HG03135 (cell line): ENCODE data around the gene ZMYND8.
A peak's percentile ranks its signal among the peaks of the same experiment; 100 is the strongest.
"Not testable (repeated sequence)": the region's sequence is repeated elsewhere in the genome, so short reads cannot be mapped to it uniquely, and the experiment has no call there.

Experiments used
- ATAC-seq: cut with Tn5 transposase; IDR thresholded peaks from one replicate; pipeline ENCODE4 v1.9.1; 2021; ENCODE audit warnings: mild to moderate bottlenecking, moderate library complexity; ENCODE audit not compliant: unreplicated experiment

Gene ZMYND8

GRCh38 chr20:47356526-47357295 lies at the start of gene ZMYND8:
TSS of gene ZMYND8 (minus strand) at chr20:47356699. CDS start at chr20:47356670, 29 bp downstream.
- ATAC-seq, result peak; percentile 43

GRCh38 chr20:47405775-47406325 lies 49.4 kb upstream of the ZMYND8 start:
- ATAC-seq, result no peak

- ATAC-seq, result no peak
These were observed 44.2 kb upstream of the ZMYND8 start for GRCh38 chr20:47400685-47401084.

GRCh38 chr20:47397652-47398301 lies 41.3 kb upstream of the ZMYND8 start:
- ATAC-seq, result no peak

GRCh38 chr20:47396762-47397476 lies 40.4 kb upstream of the ZMYND8 start:
- no peak for ATAC-seq

GRCh38 chr20:47393796-47394514 lies 37.5 kb upstream of the ZMYND8 start:
- ATAC-seq, result not testable (repeated sequence)

GRCh38 chr20:47392721-47393073 lies 36.2 kb upstream of the ZMYND8 start:
- no peak for ATAC-seq

GRCh38 chr20:47392015-47392720 lies 35.7 kb upstream of the ZMYND8 start:
- ATAC-seq, result no peak

GRCh38 chr20:47391276-47392010 lies 34.9 kb upstream of the ZMYND8 start:
- no peak for ATAC-seq

- no peak for ATAC-seq
These were observed 33.4 kb upstream of the ZMYND8 start for GRCh38 chr20:47389867-47390347.

- not testable (repeated sequence) for ATAC-seq
These were observed 29.5 kb upstream of the ZMYND8 start for GRCh38 chr20:47385968-47386367.

- ATAC-seq, result no peak
These were observed 26.4 kb upstream of the ZMYND8 start for GRCh38 chr20:47382746-47383415.

GRCh38 chr20:47380481-47380880 lies 24.0 kb upstream of the ZMYND8 start:
- ATAC-seq, result no peak

GRCh38 chr20:47379433-47380150 lies 23.1 kb upstream of the ZMYND8 start:
- ATAC-seq, result no peak

GRCh38 chr20:47377122-47377722 lies 20.7 kb upstream of the ZMYND8 start:
- no peak for ATAC-seq

- ATAC-seq, result not testable (repeated sequence)
These were observed 19.7 kb upstream of the ZMYND8 start for GRCh38 chr20:47376096-47376643.

GRCh38 chr20:47374121-47374520 lies 17.6 kb upstream of the ZMYND8 start:
- ATAC-seq, result not testable (repeated sequence)
